GM12872 (cell line): Measurements from ENCODE around the gene GHR.

Experiments used
- TF ChIP-seq, protein P1 (sequence below): IDR thresholded peaks from 3 replicates; pipeline ENCODE4 v1.5.1; 2011; ENCODE audit warnings: low read depth, mild to moderate bottlenecking, low read length, moderate library complexity; ENCODE audit not compliant: insufficient read depth

Gene GHR

DNA sequence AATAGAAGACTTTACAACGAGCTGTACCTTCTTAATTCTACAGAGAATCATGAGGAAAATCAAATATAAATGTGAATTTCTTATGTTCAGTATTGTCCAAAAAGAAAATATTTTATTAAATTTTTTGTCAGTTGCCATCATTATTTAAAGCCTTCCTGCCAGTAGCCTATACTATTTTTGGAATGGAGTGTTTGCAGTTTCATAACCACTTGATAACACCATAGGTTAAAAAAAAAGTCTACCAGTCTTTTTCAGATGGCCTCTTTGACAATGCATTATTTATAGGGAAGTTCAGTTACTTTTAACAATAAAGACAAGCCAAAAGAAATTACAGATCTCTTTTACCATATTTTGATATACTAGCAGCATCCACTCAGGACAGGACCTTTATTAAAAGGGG lies 253.1 kb downstream of the GHR start:
- TF ChIP-seq, protein P1, sequence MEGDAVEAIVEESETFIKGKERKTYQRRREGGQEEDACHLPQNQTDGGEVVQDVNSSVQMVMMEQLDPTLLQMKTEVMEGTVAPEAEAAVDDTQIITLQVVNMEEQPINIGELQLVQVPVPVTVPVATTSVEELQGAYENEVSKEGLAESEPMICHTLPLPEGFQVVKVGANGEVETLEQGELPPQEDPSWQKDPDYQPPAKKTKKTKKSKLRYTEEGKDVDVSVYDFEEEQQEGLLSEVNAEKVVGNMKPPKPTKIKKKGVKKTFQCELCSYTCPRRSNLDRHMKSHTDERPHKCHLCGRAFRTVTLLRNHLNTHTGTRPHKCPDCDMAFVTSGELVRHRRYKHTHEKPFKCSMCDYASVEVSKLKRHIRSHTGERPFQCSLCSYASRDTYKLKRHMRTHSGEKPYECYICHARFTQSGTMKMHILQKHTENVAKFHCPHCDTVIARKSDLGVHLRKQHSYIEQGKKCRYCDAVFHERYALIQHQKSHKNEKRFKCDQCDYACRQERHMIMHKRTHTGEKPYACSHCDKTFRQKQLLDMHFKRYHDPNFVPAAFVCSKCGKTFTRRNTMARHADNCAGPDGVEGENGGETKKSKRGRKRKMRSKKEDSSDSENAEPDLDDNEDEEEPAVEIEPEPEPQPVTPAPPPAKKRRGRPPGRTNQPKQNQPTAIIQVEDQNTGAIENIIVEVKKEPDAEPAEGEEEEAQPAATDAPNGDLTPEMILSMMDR: no peak

DNA sequence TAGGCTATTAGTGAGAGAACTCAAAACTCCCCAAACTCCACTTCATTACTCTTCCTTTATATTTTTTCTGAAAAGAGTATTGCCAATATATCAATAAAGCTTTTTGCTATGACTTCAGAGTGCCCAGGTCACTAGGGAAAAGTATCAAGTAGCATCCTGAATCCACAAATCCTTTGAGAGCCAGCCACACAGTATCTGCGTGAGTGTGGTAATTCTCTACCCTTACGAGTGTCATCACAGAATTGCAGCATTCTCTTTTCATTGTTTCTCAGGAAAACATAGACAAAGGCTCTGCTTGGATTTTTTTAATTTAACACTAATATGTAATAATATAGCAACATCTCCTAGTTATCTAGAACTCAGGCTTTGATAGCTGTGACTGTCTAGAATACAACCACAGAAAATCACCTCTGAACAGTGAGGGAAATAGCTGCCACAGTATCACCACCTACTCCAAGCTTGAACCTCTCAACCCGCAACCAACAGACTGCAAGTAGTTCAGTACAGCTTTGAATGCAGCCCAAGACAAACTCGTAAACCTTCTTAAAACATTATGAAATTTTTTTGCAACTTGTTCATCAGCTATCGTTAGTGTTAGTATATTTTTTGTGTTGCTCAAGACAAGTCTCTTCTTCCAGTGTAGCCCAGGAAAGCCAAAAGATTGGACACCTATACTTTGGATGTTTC lies 254.1 kb downstream of the GHR start:
- TF ChIP-seq, protein P1: no peak

DNA sequence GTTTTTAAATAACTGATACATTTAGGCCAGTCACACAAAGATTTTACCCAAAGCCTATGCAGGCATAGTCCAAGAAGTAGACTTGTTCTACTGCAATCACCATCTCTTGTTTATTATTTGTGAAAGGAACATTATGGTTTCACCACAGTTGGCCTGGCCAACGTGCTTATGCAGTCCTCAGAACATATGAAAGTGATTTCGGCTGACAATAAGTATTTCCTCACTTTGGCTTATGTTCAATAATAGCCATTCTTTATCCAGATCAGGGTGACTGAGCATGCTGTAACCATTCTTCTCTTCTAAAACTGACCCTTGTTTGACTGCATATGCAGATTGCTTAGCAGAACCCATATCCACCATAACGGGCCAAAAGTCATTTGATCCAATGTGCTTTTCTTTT lies 256.8 kb downstream of the GHR start:
- TF ChIP-seq, protein P1: no peak

DNA sequence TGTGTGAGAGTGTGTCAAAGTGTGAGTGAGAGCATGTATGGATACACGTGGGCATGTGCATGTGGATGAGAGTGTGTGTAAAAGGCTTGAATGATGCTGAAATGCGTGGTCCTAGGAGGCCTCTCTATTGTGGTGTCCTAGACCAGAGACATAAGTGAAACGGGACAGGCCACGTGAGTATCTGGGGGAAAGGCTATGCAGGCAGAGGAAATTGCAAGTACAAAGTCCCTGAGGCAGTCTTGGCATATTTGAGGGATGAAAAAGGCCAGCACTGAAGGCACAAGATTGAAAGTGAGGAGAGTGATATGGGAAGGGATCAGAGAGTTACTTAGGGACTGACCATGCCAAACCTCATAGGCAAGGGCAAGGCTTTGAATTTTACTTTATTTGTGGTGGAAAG lies 266.2 kb downstream of the GHR start:
- TF ChIP-seq, protein P1: no peak

DNA sequence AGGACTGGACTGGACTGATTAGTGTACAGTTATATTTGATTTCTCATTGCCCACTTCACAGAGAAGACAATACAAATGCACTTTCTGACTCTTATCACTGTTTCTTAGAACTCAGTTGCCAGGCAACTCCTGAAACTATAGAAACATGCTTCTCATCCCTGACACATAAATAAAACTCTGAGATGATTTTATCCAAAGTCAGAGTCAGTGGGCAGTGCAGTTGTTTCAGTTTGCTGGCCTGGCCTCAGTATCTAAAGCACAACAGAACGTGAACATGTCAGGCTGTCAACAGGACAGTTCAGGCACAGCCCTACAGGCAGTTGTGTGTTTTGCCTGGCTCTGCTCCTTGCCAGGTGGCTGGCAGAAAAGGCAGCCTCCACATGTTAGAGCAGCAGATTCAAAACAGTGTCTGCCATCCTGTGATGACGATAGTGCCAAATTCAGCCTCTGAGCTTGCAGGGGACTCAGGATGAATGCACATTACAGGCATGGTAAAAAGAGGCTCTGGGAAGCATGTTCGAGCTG lies 268.2 kb downstream of the GHR start:
- TF ChIP-seq, protein P1: no peak

DNA sequence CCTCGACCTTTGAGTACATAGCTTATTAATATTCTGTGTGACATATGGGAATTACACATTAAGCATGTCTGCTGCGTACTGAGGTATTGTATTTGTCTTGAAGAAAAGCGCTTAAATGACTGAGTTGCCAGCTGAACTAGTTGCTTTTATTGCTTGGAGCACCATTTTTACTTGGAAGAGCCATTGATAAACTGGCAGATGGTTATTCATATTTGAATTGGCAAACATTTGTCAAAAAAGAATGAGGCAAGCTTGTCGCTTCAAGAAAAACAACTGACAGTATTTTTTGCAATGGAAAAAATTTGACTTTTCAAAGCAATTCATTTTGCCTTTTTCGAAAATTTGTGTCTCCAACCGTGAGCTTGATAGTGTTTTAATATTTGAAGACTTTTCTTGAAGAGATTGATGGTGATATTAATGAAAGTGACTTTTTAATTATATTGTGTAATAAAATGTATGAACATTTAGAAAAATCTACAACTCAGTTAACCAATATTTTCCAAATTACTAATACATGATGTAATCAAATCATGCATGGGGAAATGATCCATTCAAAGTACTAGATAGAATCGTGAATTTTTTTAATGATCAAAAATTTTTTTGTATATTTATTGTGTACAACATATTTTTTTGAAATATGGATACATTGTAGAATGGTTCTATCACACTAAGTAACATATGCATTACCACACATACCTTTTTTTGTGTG lies 278.3 kb downstream of the GHR start:
- TF ChIP-seq, protein P1: no peak

DNA sequence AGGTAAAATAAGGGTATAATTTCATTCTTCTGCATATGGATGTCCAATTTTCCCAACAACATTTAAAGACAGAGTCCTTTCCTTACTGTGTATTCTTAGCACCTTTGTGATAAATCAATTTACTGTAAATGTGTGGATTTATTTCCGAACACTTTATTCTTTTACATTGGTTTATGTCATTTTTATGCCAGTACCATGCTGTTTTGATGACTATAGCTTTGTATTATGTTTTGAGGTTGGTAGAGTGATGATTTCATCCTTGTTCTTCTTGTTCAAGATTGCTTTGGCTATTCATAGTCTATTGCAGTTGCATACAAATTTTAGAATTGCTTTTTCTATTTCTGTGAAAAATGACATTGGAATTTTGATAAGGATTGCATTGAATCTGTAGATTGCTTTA lies 280.0 kb downstream of the GHR start:
- TF ChIP-seq, protein P1: no peak
